HG03342 (cell line): Measurements from ENCODE around the gene GPR62.
"Not testable (repeated sequence)": the region's sequence is repeated elsewhere in the genome, so short reads cannot be mapped to it uniquely, and the experiment has no call there.

Experiments
- ATAC-seq: cut with Tn5 transposase; IDR thresholded peaks from one replicate; pipeline ENCODE4 v1.9.1; 2021; ENCODE audit warnings: mild to moderate bottlenecking, moderate library complexity; ENCODE audit not compliant: unreplicated experiment

Gene GPR62

GRCh38 chr3:51988286-51989146, 33.3 kb downstream of the GPR62 start:
- ATAC-seq = no peak

GRCh38 chr3:51990501-51990971, 35.4 kb downstream of the GPR62 start:
- not testable (repeated sequence) for ATAC-seq

GRCh38 chr3:51992017-51992682, 37.0 kb downstream of the GPR62 start:
- ATAC-seq = no peak

- ATAC-seq = not testable (repeated sequence)
Measured at GRCh38 chr3:51993657-51994056, 38.5 kb downstream of the GPR62 start.

GRCh38 chr3:51994530-51994929, 39.3 kb downstream of the GPR62 start:
- ATAC-seq = no peak

GRCh38 chr3:51995346-51996163, 40.4 kb downstream of the GPR62 start, which contains the start of gene RPL29:
Gene RPL29 (minus strand): TSS chr3:51995895. CDS start chr3:51995461, 434 bp downstream.
- peak; percentile 85 for ATAC-seq

GRCh38 chr3:51997172-51997571, 42.0 kb downstream of the GPR62 start:
- no peak for ATAC-seq

- no peak for ATAC-seq
Measured at GRCh38 chr3:51997935-51998596, 42.9 kb downstream of the GPR62 start.

GRCh38 chr3:51998774-51999173, 43.6 kb downstream of the GPR62 start:
- no peak for ATAC-seq

GRCh38 chr3:51999846-52000245, 44.7 kb downstream of the GPR62 start:
- ATAC-seq = no peak

GRCh38 chr3:52001443-52001974, 46.3 kb downstream of the GPR62 start:
- ATAC-seq = peak; percentile 77

- ATAC-seq = no peak
Measured at GRCh38 chr3:52002748-52003147, 47.6 kb downstream of the GPR62 start.

- ATAC-seq = no peak
Measured at GRCh38 chr3:52004163-52004787, 49.1 kb downstream of the GPR62 start.

- no peak for ATAC-seq
Measured at GRCh38 chr3:52004906-52005395, 49.8 kb downstream of the GPR62 start.

- ATAC-seq = no peak
Measured at GRCh38 chr3:52005571-52005986, 50.4 kb downstream of the GPR62 start.

GRCh38 chr3:52006017-52006819, 51.0 kb downstream of the GPR62 start:
- ATAC-seq = no peak

- ATAC-seq = no peak
Measured at GRCh38 chr3:52006820-52007133, 51.6 kb downstream of the GPR62 start.
